ENCODE measurements around the gene SMARCA2.

DNA sequence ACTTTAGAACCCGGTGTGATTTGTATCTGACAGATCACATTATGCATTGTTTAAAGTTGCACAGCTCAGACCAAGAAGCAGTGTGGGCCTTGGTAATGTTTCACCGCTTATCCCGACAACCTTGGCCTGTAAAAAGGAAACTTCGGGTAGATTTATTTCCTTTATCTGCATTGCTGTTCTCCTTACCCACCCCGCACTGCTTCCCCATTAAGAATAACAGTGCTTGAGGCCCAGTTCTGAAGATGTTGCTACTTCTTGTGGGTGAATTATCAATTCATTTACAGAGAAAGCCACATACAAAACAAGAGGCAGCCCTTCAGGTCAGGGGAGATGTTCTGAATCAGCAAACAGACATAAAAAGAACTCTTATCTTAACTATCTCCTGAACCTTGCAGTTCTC, 8.4 kb downstream of the SMARCA2 start:
- TF ChIP-seq YY1 (IDR thresholded peaks at IDR 0.05; ENCODE audit: insufficient read depth, insufficient read length), result no peak
- no peak for TF ChIP-seq ZNF274 (IDR thresholded peaks at IDR 0.05; ENCODE audit: low read depth, low read length)
